ENCODE results near the gene MRM1.

The MRM1 gene

DNA sequence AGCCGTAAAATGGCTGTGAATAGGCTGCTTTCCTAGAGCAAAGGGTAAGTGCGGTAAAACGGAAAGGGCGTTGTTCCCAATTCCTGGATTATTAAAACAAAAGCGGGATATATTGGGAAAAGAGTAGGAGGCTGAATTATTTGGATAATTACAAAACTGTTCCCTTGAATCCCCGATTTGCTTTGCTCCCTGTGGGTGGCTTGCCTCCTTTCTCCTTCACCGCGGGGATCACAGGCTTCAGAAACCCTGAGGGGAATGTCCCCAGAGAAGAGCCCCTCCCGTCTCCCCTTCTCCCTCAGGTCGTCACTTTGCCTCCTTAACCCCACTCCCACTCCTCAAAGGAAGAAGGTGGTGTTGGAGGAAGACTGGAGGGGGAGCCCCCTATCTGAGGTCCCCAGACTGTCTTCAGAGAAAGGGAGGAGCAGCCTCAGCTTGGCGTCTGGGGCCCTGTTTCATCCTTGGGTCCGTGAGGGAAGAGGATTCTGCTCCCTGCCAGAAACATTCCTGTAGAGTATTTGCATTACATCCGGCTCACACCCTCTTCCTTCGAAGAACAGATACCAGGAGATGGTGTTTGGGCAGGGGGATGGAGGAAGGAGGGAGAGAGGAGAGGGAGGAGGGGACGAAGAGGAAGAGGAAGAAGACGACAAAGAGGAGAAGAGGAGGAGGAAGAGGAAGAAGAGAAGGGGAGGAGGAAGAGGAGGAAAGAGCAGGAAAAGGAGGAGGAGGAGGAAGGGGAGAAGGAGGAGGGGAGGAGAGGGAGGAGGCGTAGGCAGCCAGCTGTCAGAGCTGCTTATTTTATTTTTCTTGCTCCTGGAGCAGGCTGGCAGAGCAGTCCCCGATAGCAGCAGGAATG lies 31.8 kb downstream of the MRM1 start:
- no peak for DNase-seq (ENCODE audit: low read depth)

DNA sequence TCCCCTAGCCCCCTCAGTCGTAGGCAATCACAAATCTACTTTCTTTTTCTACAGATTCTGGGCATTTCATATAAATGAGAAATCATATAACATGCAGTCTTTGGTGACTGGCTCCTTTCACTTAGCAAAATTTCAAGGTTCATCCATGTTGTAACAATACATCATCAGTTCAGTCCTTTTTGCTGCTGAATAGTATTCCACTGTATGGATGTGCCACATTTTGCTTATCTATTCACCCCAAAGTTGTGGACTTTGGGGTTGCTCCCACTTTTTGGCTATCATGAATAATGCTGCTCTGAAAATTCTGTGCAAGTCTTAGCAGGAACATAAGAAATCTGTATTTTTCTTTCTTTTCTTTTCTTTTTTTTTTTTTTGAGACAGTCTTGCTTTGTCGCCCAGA lies 39.0 kb downstream of the MRM1 start:
- no peak for DNase-seq (ENCODE audit: low read depth)

DNA sequence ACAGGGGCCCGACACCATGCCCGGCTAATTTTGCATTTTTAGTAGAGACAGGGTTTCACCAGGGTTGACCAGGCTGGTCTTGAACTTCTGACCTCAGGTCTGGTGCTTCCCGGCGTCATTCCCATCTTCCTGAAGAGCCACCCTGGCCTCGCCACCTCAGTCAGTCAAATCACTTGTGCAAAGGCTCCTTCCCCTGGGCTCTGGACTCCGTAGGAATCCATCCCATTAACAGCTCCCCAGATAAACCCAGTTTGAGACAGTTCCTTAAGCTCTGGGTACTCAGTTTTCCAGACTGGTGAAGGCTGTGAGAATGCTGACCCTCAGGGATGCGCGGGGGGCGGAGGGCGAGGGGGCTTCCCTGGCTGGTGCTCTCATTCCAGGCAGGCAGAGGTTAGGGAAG lies 39.5 kb downstream of the MRM1 start:
- DNase-seq (ENCODE audit: low read depth) = no peak

DNA sequence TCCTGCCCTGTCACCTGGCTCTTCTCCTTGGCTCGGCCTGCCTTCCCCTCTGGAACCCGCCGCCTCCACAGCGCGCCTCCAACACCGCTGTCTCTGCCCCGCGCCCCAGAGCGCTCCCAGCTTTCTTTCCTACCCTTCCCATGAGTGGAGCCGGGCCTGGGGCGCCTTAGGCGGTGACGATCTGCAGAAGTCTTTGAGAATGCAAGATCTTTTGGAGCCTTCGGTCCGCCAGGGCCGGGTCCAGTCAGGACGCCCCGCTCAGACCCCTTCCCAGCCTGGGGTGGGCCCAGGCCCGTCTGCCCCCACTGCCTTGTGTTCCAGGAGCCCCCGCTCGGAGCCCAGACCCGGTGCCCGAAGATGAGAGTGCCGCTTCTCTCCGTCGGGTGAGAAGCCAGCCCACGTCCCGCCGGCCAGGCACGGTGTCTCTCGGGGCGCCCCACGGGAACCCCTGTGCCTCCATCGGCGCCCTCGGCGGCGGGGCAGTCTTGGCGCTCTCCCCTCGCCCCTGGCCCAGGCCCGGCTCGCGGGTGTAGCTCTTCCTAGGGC lies 40.0 kb downstream of the MRM1 start:
- no peak for DNase-seq (ENCODE audit: low read depth)

DNA sequence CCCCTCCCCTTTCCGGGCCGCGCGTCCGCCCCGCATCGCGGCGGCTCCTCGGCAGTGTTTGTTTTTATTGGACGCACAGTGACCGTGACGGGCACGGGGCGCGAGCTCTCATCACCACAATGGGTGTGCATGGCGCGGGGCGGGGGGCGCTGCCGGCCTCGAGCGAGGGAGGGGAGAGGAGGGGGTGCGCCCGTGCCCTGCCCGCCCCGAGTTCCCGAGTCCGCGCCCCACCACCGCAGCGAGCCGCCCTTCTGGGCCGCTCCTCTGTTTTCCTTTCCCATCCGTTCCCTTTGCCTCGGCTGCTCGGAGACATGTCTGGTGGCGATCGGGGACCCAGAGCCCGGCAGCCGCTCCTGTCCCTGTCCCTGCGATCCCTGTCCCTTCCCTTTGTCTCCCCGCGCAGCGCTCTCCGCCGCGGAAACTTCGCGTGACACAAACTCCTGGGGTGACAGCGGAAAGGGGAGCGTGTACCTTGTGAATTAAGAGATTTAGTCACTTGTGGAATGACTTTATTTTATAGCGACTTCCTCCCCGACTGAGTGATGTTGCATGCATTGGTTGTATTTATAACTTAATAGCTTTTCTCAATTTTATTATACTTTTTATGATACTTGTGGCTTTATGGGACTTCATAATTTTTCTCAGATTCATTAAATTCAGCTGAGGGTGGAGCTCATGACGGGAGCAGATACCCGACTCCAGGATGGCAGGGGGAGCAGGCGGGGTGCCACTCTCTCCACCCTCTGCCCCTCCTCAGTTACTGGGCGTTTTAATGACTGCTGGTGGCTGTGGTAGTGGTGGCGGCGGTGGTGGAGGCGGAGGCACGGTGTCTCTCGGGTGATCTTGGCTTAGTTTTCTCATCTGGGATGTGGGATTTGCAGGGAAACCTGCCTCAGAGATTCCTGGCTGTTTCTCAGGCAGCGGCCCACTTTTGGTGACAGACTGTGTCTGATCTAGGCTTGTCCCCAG lies 40.8 kb downstream of the MRM1 start:
- DNase-seq (ENCODE audit: low read depth) = no peak

DNA sequence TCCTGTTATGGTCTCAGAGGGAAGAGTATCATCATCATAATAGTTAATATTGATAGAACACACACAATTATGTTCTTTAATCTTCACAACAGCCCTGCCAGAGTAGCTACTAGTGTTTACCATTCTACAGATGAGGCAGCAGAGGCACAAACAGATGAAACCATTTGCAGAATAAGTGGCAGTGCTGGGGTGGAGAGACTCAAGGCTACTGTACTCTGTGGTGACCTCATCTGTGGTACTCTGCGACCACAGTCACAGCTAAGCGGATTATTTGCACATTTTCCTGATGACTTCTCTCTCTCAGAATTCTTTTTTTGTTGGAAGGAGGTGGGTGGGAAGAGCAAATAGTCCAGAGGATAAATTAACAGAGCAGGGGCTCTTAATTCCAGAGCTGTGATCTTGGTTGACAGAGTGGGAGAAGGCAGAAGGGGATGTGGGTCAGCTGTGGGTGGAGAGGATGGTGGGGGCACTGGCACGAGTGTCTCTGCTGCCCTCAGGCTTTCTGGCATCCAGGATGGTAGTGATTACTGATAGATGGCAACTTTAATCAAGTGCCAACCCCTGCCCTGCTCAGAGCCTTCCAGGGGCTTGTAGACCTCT lies 41.8 kb downstream of the MRM1 start:
- no peak for DNase-seq (ENCODE audit: low read depth)

DNA sequence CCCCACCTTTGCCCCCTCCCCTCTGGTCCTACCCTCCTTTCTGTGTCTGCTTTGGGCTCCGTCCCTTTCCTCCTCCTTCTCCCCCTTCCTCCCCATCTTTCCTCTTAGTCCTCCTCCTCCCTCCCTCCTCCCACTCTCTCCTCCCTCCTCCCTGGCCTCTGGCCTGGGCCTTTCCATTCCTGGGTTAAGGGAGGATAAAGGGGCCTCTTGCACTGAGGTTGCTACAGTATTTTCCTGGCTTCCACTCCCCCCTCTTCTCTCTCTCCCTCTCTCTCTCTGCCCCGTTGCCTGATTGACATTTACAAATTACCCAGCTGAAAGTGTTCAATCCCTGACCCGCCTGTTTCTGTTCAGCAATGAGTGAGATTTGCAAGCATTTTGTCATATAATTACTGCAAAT lies 44.0 kb downstream of the MRM1 start:
- DNase-seq (ENCODE audit: low read depth) = no peak

- DNase-seq (ENCODE audit: low read depth) = no peak
Measured at GRCh38 chr17:36647636-36648035, 46.3 kb downstream of the MRM1 start.

- no peak for DNase-seq (ENCODE audit: low read depth)
Measured at GRCh38 chr17:36650096-36650775, 48.9 kb downstream of the MRM1 start.

- no peak for DNase-seq (ENCODE audit: low read depth)
Measured at GRCh38 chr17:36653374-36653773, 52.0 kb downstream of the MRM1 start.

- no peak for DNase-seq (ENCODE audit: low read depth)
Measured at GRCh38 chr17:36653856-36654255, 52.5 kb downstream of the MRM1 start.

GRCh38 chr17:36655726-36656125 lies 54.3 kb downstream of the MRM1 start:
- no peak for DNase-seq (ENCODE audit: low read depth)

GRCh38 chr17:36657390-36657762 lies 56.0 kb downstream of the MRM1 start:
- no peak for DNase-seq (ENCODE audit: low read depth)

DNA sequence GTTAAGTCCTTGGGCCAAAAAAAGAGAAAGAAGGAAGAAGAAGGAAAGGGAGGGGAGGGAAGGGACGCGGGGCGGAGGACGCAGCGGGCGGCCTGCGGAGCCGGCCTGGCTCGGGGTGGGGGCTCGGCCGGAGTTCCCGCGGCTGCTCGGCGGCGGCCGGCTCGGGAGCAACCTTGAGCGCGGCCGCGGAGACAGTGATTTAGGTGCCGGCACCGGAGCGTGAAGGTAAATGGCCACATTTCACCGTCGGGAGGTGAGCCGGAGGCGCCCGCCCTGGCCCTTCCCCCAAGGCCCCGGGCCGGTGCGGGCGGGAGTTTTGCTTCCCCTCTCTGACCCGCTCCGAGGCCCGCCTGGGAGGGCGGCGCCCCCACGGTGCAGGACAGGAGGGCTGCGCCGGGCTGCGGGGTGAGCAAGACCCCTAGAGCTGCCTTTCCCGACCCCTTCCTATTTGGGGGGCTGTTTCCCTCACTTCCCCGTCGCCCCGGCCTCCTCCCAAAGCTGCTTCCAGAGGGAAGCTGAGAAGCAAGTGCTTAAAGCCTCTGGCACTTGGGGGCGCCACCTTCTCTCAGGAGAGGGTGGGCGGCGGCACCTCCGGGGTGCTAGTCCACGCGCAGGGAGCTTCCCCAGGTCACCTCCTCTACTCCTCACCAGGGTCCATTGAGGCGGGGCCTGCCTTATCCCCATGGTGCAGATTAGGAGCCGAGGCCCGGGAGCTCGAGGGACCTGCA lies 56.5 kb downstream of the MRM1 start:
- no peak for DNase-seq (ENCODE audit: low read depth)

All from CMK (cell line).